ENCODE measurements around the gene STK11.

The STK11 gene

DNA sequence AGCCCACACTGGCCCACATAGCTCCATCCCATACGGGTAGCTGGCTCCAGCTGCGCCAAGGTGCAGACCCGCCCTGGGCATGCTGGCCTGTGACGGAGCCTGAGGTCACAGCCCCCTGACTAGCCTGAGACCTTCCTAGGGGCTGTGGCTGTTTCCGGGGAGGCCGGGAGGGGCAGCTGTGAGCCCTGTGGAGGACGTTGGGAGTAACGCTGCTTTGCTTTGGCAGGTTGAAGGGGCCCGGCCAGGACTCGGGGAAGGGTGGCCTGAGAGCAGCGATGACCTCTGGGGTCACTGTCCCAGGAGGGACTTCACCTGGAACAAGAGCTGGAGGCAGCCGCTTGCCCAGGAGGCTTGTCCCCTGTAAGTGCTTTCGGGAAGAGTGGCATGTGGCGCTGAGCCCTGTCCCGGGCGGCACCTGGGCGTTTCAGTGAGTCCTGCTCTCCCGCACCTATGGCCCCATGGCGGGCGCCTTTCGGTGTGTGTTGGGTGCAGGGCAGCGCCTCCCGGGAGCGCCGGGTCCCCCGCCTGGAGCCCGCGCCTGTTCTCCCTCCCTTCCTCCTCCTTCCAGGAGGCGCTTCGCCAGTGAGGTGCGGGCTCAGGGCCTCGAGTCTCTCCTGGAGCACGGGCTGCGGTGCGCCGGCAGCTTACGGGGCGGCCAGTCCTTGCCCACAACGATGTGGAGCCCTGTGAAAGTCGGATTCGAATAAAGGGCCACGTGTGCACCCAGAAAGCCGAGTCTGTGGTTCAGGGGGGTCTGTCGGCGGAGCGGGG, 68.7 kb downstream of the STK11 start:
- DNase-seq (ENCODE audit: low spot score), result no peak

DNA sequence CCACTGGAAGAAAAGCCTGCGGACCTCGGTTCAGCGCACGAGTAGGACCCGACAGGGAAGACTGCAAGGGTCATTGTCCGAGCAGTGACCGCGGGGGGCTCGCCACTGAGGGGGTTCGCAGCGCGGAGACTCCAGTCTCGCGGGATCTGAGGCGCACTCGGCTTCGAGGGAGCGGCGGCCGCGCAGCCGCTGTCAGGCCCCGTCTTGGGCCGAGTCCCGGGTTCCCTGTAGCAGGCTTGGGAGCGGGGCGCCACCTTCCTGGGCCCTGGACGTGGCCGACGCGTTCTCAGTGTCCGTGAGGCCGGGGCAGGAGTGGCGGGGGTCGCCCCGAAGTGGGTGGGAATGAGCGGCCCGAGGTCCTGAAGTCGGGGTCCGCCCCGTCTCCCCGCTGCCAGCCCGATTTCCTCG, 69.3 kb downstream of the STK11 start:
- DNase-seq (ENCODE audit: low spot score), result peak; percentile 41

DNA sequence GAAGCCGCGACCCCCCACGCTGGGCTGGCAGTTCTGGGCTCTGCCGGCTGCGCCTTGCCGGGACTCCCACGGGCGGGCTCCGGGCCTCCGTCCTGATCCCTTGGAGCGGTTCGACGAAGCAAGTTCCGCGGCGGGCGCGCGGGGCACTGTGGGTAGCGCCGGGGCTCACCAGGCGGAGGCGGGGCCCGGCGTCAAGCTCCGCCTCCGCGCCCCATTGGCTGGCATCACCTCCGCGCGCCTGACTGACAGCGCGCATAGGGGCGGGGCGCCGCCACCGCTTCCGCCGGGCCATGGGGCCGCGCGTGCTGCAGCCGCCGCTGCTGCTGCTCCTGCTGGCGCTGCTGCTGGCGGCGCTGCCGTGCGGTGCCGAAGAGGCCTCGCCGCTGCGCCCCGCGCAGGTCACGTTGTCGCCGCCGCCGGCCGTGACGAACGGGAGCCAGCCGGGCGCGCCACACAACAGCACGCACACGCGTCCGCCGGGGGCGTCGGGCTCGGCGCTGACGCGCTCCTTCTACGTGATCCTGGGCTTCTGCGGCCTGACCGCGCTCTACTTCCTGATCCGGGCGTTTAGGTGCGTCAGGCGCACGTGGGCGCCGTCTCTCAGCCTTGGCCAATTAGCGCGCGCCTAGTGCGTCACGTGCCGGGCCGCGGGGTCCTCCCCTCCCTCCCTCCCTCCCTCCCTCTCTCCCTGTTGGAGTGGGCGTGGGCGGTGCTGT, 69.8 kb downstream of the STK11 start, which contains the start of gene FAM174C:
FAM174C (plus strand) TSS at position 271 of the 716 bp plus-strand sequence; CDS start at position 291, 20 bp downstream.
- peak; percentile 96 for DNase-seq (ENCODE audit: low spot score)

DNA sequence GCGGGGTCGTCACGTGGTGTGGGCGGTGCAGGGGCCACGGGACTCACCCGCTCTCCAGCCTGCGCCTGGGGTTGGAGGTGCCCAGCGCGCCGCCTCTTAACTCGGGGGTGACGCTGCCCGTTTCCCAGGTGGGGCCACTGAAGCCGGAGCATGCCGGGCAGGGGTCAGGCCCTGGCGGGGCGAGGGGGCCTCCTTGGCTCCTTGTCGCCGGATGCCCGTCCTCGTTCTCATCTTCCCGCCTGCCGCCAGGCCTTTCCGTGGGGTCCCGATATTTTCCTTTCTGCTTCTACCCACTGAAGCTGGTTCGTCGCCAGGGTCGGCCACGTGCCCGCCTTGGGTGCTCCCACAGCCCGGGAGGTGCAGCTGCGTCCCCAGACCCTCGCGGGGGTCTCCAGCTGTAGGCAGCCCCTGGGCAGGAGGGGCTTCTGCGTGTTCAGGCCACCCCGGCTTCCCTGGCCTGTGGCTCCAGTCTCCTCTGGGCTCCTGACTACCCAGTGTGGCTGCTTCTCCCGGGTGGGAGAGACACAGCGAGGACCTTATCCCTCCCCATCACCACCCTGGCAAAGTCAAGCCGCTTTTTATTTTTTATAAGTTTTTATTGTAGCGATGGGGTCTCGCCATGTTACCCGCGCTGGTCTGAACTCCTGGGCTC, 70.5 kb downstream of the STK11 start:
- no peak for DNase-seq (ENCODE audit: low spot score)

DNA sequence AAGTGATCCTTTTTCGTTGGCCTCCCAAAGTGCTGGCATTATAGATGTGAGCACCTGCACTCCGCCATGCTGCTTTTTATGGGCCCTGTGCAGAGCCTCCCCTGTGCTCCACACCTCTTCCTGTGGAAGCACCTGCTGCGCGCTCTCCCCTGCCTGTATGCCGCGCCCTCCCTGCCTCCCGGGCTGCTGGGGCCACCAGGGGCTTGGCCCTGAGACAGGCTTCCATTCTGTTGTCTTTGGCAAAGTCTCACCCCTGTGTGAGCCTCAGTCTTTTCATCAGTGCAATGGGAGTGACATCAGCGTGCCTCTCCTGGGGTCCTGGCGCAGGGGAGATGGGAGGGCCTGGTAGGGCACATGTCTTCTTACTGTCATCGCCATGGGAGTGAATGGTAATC, 71.0 kb downstream of the STK11 start:
- no peak for DNase-seq (ENCODE audit: low spot score)

DNA sequence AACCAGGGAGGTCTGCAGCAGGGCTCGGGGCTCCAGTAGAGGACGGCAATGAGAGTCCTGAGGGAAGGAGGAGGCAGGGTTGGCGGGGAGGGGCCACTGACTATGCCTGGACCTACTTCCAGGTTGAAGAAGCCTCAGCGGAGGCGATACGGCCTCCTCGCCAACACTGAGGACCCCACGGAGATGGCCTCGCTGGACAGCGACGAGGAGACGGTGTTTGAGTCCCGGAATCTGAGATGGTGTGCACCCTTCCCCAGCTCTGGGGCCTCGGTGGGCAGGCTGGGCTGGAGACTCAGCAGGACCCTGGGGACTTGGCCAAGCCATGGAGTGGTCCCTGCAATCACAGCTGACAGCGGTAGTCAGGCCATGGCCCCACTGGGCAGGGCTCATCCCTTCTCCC, 71.5 kb downstream of the STK11 start:
- DNase-seq (ENCODE audit: low spot score), result no peak

Measured in LoVo (cell line).